HG03095 (cell line): Measurements from ENCODE around the gene MRPL14.

Source experiments
- ATAC-seq: cut with Tn5 transposase; IDR thresholded peaks from one replicate; pipeline ENCODE4 v1.9.1; 2021; ENCODE audit warnings: moderate library complexity; ENCODE audit not compliant: unreplicated experiment

The MRPL14 gene

DNA sequence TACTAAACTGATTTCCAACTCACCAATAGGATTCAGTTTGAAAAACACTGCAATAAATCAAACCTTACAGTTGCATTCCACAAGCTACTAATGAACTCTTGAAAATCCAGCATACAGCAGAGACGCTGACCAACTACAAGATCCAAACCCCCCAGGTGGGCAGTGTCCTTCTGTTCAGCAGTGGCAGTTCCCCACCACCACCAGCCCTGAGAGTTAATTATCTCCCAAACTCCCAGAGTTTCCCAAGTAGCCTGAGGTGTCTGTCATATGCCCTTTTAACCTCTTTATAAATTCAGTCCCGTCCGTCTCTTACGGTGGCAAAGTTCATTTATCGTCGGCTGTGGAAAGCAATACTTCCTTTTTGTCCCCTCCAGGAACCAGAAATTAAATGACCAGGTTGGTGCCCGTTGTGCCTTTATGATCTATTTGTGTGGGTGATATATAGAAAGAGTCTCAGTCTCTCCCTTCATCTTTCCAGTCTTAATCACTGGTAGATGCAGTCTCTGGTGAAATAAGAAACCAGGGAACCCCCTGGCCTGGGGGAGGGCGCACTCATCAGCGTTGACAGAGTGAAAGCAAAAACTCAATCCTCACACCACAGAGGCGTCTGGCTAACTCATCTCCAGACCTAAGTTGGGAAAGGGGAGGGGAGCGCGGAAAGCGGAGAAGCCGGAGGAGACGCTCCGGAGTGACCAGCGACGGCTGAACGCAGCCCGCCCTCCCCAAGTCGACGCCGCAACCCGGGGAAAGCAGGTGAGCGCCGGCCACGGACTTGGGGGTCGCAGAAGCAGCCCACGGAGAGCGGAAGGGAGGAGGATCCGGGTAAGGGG lies 717 bp downstream of the MRPL14 start:
- no peak for ATAC-seq

- no peak for ATAC-seq
Measured at GRCh38 chr6:44123544-44123943, 3.7 kb downstream of the MRPL14 start.

- no peak for ATAC-seq
Measured at GRCh38 chr6:44122801-44123200, 4.5 kb downstream of the MRPL14 start.

GRCh38 chr6:44120692-44121443 lies 6.4 kb downstream of the MRPL14 start:
- no peak for ATAC-seq

DNA sequence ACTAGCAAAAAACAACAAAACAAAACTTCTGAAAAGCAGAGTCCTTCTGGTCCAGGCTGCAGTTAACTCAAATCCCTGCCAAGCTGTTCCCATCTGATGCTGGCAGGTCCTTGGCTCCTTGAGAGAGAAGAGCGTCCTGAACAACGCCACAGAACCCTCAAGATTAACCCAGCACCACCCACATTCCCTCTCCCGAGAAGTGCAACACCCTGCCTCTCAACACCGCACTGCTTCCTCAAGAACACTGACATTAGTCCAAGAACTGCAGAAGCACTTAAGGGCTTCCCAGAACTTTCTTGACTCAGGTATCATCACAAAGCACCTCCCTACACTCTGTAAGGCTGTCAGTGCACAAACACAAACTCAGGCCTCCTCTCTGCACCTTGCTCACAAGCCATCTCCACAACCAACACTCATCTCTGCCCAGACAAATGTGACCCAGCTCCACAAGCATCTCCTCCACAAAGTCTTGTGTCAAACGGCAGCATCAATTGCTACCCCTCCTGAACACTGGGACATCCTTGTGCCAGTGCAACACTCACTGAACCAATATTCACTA lies 7.5 kb downstream of the MRPL14 start:
- no peak for ATAC-seq

- ATAC-seq = no peak
Measured at GRCh38 chr6:44117397-44118128, 9.7 kb downstream of the MRPL14 start.

DNA sequence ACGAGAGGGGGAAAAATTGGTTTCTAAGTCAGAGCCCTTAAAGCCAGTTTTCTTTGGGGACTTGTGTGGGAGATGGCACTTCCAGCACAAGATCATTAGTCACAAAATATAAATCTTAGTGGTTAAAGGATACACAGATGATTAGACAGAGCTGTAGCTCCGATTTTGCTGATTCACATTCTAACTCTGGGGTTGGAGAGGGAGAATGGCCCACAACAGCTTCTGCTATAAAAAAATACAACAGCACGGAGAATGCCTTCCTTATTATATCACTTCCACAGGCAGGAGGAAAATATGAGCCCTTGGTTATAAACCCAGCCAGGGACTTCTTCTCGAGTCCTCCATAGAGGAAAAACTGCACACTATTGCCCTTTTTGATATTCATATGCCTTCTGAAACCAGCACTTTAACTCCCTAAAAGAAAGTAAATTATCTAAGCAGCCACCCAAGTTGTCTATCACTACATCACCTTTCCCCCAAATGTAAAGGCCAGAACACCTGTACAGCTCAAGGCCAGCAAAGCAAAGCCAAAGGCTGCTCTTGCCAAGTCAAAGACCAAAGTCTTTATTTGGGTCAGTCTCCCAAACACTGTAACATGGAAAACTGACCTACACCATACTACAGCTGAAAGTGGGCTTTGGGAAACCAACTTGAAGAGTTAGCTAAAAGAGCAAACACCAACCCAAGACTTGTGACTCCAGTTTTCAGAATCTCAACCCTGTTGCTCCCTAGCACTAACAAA lies 10.4 kb downstream of the MRPL14 start:
- ATAC-seq = no peak

GRCh38 chr6:44115866-44116265 lies 11.4 kb downstream of the MRPL14 start:
- no peak for ATAC-seq

DNA sequence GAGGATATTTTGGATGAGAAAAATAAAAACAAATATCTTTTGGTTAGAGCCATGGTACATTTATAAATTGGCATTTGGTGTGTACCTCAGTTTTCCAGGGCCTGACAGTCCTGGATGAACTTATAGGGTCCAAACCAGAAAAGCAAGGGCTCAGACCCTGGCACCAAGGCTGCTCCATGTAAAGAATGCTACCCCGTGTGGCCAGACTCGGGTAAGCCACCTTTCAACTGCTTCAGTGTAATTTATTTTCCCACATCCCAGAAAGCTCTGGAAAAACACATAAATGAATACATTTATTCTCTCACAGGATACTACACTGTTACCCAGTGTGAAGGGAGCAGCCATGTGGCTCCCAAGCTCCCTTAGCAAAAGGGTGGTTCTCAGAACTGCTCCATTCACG lies 13.8 kb downstream of the MRPL14 start:
- ATAC-seq = no peak

GRCh38 chr6:44111434-44112417 lies 15.5 kb downstream of the MRPL14 start:
- no peak for ATAC-seq

- no peak for ATAC-seq
Measured at GRCh38 chr6:44110966-44111365, 16.3 kb downstream of the MRPL14 start.

GRCh38 chr6:44110005-44110676 lies 17.1 kb downstream of the MRPL14 start:
- ATAC-seq = no peak

- ATAC-seq = no peak
Measured at GRCh38 chr6:44109212-44109611, 18.0 kb downstream of the MRPL14 start.

- ATAC-seq = no peak
Measured at GRCh38 chr6:44108471-44108870, 18.8 kb downstream of the MRPL14 start.

GRCh38 chr6:44107017-44107416 lies 20.2 kb downstream of the MRPL14 start:
- ATAC-seq = no peak

- no peak for ATAC-seq
Measured at GRCh38 chr6:44105993-44106740, 21.1 kb downstream of the MRPL14 start.

DNA sequence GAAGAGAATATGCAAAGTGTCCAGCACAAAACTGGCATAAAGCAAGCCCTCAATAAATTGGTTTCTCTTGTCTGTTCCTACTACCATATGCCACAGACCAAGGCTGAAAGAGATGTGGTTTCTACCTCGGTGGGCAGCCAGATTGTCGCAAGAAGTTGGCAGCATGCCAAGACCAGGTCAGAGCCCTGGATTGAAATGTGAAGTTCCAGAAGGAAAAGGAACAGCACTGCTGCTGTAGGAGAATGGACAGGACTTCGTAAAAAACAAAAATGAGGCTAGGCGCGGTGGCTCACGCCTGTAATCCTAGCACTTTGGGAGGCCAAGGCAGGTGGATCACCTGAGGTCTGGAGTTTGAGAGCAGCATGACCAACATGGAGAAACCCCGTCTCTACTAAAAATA lies 22.1 kb downstream of the MRPL14 start:
- ATAC-seq = no peak

DNA sequence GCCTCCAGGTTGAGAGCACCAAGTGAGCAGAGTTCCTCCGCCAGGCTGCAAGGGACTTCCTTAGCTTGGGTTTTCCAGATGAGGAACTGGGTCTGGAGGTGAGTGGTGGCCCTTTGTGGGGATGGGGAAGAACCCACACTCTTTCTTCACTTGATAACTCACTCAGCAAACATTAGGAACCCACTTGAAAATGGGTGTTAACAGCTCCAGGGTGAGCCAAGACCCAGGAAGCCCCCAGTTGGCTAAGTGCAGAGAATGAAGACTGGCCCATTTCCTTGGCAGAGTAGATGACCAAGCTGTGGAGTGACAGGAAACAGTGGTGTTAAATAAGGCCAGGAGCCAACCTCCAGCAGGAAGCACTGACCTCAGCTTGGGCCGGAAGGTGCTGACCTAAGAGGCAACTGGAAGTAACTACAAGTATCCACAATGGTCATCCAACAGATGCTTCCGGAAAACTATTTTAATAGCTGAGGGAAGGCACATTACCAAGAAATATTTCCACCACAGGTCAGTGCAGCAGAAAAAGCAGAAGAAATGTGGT lies 22.7 kb downstream of the MRPL14 start:
- ATAC-seq = no peak
